ENCODE data around the gene GKN1. TPM values are rescaled to one million over a fixed set of nuclear protein-coding genes. Genes with fewer than 3 reads are reported as not detected.

Gene GKN1
- polyA plus RNA-seq, 4 donors: 0.12 to 1.9 TPM; not detected in 2

GRCh38 chr2:68969736-68970490, 4.5 kb upstream of the GKN1 start:
- DNase-seq: no peak
- peaks cover 0 to 2% (median 0%) of the 10 kb centered on the region in 3 donors for H3K27me3 ChIP-seq (ENCODE audit: control insufficient read depth in 3 of 3, insufficient read depth in 3 of 3, low read length in 3 of 3)
- H3K9me3 ChIP-seq (ENCODE audit: control insufficient read depth in 2 of 2, insufficient read depth in 1 of 2, low read depth in 1 of 2, low read length in 1 of 2): no peaks in the 10 kb centered on the region
- WGBS, 3 donors: 82 to 87% (median 84%) methylated on average over 8 of the region's 8 CpGs
- no peaks in the 10 kb centered on the region for H3K4me1 ChIP-seq (ENCODE audit: control insufficient read depth in 3 of 3, insufficient read depth in 2 of 3, low read depth in 1 of 3, low read length in 2 of 3)
- no peaks in the 10 kb centered on the region for H3K36me3 ChIP-seq (ENCODE audit: control insufficient read depth in 3 of 3, insufficient read depth in 2 of 3, low read depth in 1 of 3, low read length in 3 of 3)
- no peak overlapping the region for H3K27ac ChIP-seq (ENCODE audit: low read depth in 1 of 3, low read length in 2 of 3)
- no peak overlapping the region for H3K4me3 ChIP-seq (ENCODE audit: low read depth in 1 of 3, low read length in 3 of 3)
- FAIRE-seq: no peak

GRCh38 chr2:68970566-68971265, 3.7 kb upstream of the GKN1 start:
- H3K4me1 ChIP-seq (ENCODE audit: control insufficient read depth in 3 of 3, insufficient read depth in 2 of 3, low read depth in 1 of 3, low read length in 2 of 3): no peaks in the 10 kb centered on the region
- H3K27me3 ChIP-seq (ENCODE audit: control insufficient read depth in 3 of 3, insufficient read depth in 3 of 3, low read length in 3 of 3): peaks cover 0 to 2% (median 0%) of the 10 kb centered on the region in 3 donors
- no peaks in the 10 kb centered on the region for H3K9me3 ChIP-seq (ENCODE audit: control insufficient read depth in 2 of 2, insufficient read depth in 1 of 2, low read depth in 1 of 2, low read length in 1 of 2)
- 79 to 87% (median 86%) methylated on average over 8 of the region's 8 CpGs for WGBS, 3 donors
- no peak overlapping the region for H3K27ac ChIP-seq (ENCODE audit: low read depth in 1 of 3, low read length in 2 of 3)
- H3K4me3 ChIP-seq (ENCODE audit: low read depth in 1 of 3, low read length in 3 of 3): no peak overlapping the region
- H3K36me3 ChIP-seq (ENCODE audit: control insufficient read depth in 3 of 3, insufficient read depth in 2 of 3, low read depth in 1 of 3, low read length in 3 of 3): no peaks in the 10 kb centered on the region
- no peak for FAIRE-seq
- DNase-seq: no peak

GRCh38 chr2:68971591-68972231, 2.7 kb upstream of the GKN1 start:
- WGBS, 3 donors: 38 to 66% (median 50%) methylated on average over 5 of the region's 5 CpGs
- no peak overlapping the region for H3K27ac ChIP-seq (ENCODE audit: low read depth in 1 of 3, low read length in 2 of 3)
- FAIRE-seq (no peak), DNase-seq (peak in 1 of 2 donors; percentile 15)
- H3K36me3 ChIP-seq (ENCODE audit: control insufficient read depth in 3 of 3, insufficient read depth in 2 of 3, low read depth in 1 of 3, low read length in 3 of 3): no peaks in the 10 kb centered on the region
- H3K27me3 ChIP-seq (ENCODE audit: control insufficient read depth in 3 of 3, insufficient read depth in 3 of 3, low read length in 3 of 3): peaks cover 0 to 2% (median 0%) of the 10 kb centered on the region in 3 donors
- H3K4me1 ChIP-seq (ENCODE audit: control insufficient read depth in 3 of 3, insufficient read depth in 2 of 3, low read depth in 1 of 3, low read length in 2 of 3): no peaks in the 10 kb centered on the region
- no peaks in the 10 kb centered on the region for H3K9me3 ChIP-seq (ENCODE audit: control insufficient read depth in 2 of 2, insufficient read depth in 1 of 2, low read depth in 1 of 2, low read length in 1 of 2)
- H3K4me3 ChIP-seq (ENCODE audit: low read depth in 1 of 3, low read length in 3 of 3): no peak overlapping the region

- Histone ChIP-seq H3K4me3 (ENCODE audit: low read depth in 1 of 3, low read length in 3 of 3) (no peak overlapping the region), H3K27me3 (ENCODE audit: control insufficient read depth in 3 of 3, insufficient read depth in 3 of 3, low read length in 3 of 3) (peaks cover 0 to 3% (median 2%) of the 10 kb centered on the region in 3 donors), H3K36me3 (ENCODE audit: control insufficient read depth in 3 of 3, insufficient read depth in 2 of 3, low read depth in 1 of 3, low read length in 3 of 3) (no peaks in the 10 kb centered on the region), H3K27ac (ENCODE audit: low read depth in 1 of 3, low read length in 2 of 3) (no peak overlapping the region), H3K9me3 (ENCODE audit: control insufficient read depth in 2 of 2, insufficient read depth in 1 of 2, low read depth in 1 of 2, low read length in 1 of 2) (no peaks in the 10 kb centered on the region), H3K4me1 (ENCODE audit: control insufficient read depth in 3 of 3, insufficient read depth in 2 of 3, low read depth in 1 of 3, low read length in 2 of 3) (no peaks in the 10 kb centered on the region)
- FAIRE-seq (no peak), DNase-seq (no peak)
- 70 to 81% (median 79%) methylated on average over 9 of the region's 9 CpGs for WGBS, 3 donors
Measured at GRCh38 chr2:68974946-68975665, 670 bp downstream of the GKN1 start.

GRCh38 chr2:68975844-68976243, 1.4 kb downstream of the GKN1 start:
- no peak overlapping the region for H3K4me3 ChIP-seq (ENCODE audit: low read depth in 1 of 3, low read length in 3 of 3)
- WGBS, 3 donors: 68 to 82% (median 80%) methylated on average over 2 of the region's 2 CpGs
- H3K27me3 ChIP-seq (ENCODE audit: control insufficient read depth in 3 of 3, insufficient read depth in 3 of 3, low read length in 3 of 3): peaks cover 0 to 3% (median 2%) of the 10 kb centered on the region in 3 donors

GRCh38 chr2:68977453-68977852, 3.0 kb downstream of the GKN1 start:
- H3K4me3 ChIP-seq (ENCODE audit: low read depth in 1 of 3, low read length in 3 of 3): no peak overlapping the region
- peaks cover 0 to 3% (median 0%) of the 10 kb centered on the region in 3 donors for H3K27me3 ChIP-seq (ENCODE audit: control insufficient read depth in 3 of 3, insufficient read depth in 3 of 3, low read length in 3 of 3)
- H3K9me3 ChIP-seq (ENCODE audit: control insufficient read depth in 2 of 2, insufficient read depth in 1 of 2, low read depth in 1 of 2, low read length in 1 of 2): no peaks in the 10 kb centered on the region
- WGBS, 3 donors: 49 to 63% (median 51%) methylated on average over 4 of the region's 4 CpGs
- no peak for DNase-seq
- H3K4me1 ChIP-seq (ENCODE audit: control insufficient read depth in 3 of 3, insufficient read depth in 2 of 3, low read depth in 1 of 3, low read length in 2 of 3): no peaks in the 10 kb centered on the region
- no peak for FAIRE-seq
- no peaks in the 10 kb centered on the region for H3K36me3 ChIP-seq (ENCODE audit: control insufficient read depth in 3 of 3, insufficient read depth in 2 of 3, low read depth in 1 of 3, low read length in 3 of 3)
- H3K27ac ChIP-seq (ENCODE audit: low read depth in 1 of 3, low read length in 2 of 3): no peak overlapping the region

More at GRCh38 chr2:68975844-68976243, 1.4 kb downstream of the GKN1 start:
- DNase-seq (no peak), FAIRE-seq (no peak)
- Histone ChIP-seq H3K36me3 (ENCODE audit: control insufficient read depth in 3 of 3, insufficient read depth in 2 of 3, low read depth in 1 of 3, low read length in 3 of 3) (no peaks in the 10 kb centered on the region), H3K27ac (ENCODE audit: low read depth in 1 of 3, low read length in 2 of 3) (no peak overlapping the region), H3K4me1 (ENCODE audit: control insufficient read depth in 3 of 3, insufficient read depth in 2 of 3, low read depth in 1 of 3, low read length in 2 of 3) (no peaks in the 10 kb centered on the region), H3K9me3 (ENCODE audit: control insufficient read depth in 2 of 2, insufficient read depth in 1 of 2, low read depth in 1 of 2, low read length in 1 of 2) (no peaks in the 10 kb centered on the region)

GRCh38 chr2:68978098-68978497, 3.7 kb downstream of the GKN1 start:
- DNase-seq (no peak), FAIRE-seq (no peak)
- no peaks in the 10 kb centered on the region for H3K4me1 ChIP-seq (ENCODE audit: control insufficient read depth in 3 of 3, insufficient read depth in 2 of 3, low read depth in 1 of 3, low read length in 2 of 3)
- peaks cover 0 to 3% (median 0%) of the 10 kb centered on the region in 3 donors for H3K27me3 ChIP-seq (ENCODE audit: control insufficient read depth in 3 of 3, insufficient read depth in 3 of 3, low read length in 3 of 3)
- no peaks in the 10 kb centered on the region for H3K36me3 ChIP-seq (ENCODE audit: control insufficient read depth in 3 of 3, insufficient read depth in 2 of 3, low read depth in 1 of 3, low read length in 3 of 3)
- 43 to 77% (median 43%) methylated on average over 3 of the region's 3 CpGs for WGBS, 3 donors
- no peak overlapping the region for H3K27ac ChIP-seq (ENCODE audit: low read depth in 1 of 3, low read length in 2 of 3)
- H3K4me3 ChIP-seq (ENCODE audit: low read depth in 1 of 3, low read length in 3 of 3): no peak overlapping the region
- H3K9me3 ChIP-seq (ENCODE audit: control insufficient read depth in 2 of 2, insufficient read depth in 1 of 2, low read depth in 1 of 2, low read length in 1 of 2): no peaks in the 10 kb centered on the region

- FAIRE-seq (no peak), DNase-seq (no peak)
- 43 to 61% (median 55%) methylated on average over 1 of the region's 1 CpG for WGBS, 3 donors
- H3K9me3 ChIP-seq (ENCODE audit: control insufficient read depth in 2 of 2, insufficient read depth in 1 of 2, low read depth in 1 of 2, low read length in 1 of 2): no peaks in the 10 kb centered on the region
- H3K36me3 ChIP-seq (ENCODE audit: control insufficient read depth in 3 of 3, insufficient read depth in 2 of 3, low read depth in 1 of 3, low read length in 3 of 3): no peaks in the 10 kb centered on the region
- no peak overlapping the region for H3K27ac ChIP-seq (ENCODE audit: low read depth in 1 of 3, low read length in 2 of 3)
- H3K27me3 ChIP-seq (ENCODE audit: control insufficient read depth in 3 of 3, insufficient read depth in 3 of 3, low read length in 3 of 3): peaks cover 0 to 3% (median 0%) of the 10 kb centered on the region in 3 donors
- H3K4me3 ChIP-seq (ENCODE audit: low read depth in 1 of 3, low read length in 3 of 3): no peak overlapping the region
- H3K4me1 ChIP-seq (ENCODE audit: control insufficient read depth in 3 of 3, insufficient read depth in 2 of 3, low read depth in 1 of 3, low read length in 2 of 3): no peaks in the 10 kb centered on the region
Measured at GRCh38 chr2:68980956-68981355, 6.5 kb downstream of the GKN1 start.

All from small intestine (tissue), 7 donors.